ENCODE results near the gene PLEKHM3.

The PLEKHM3 gene

GRCh38 chr2:207935121-207935990 lies 90.0 kb downstream of the PLEKHM3 start:
- Histone ChIP-seq H3K9me3 (ENCODE audit: severe bottlenecking) (no peaks in the 10 kb centered on the region), H3K4me3 (ENCODE audit: low read depth, low read length) (no peak overlapping the region), H3K36me3 (0 out of 2 replicates have a peak, but pooled peaks cover 4% of the 10 kb centered on the region), H3K27ac (no peak overlapping the region), H3K27me3 (ENCODE audit: insufficient read depth, low read depth, severe bottlenecking) (no peaks in the 10 kb centered on the region)
- TF ChIP-seq CTCF (IDR thresholded peaks at IDR 0.05; ENCODE audit: low read depth, low read length): no peak
- DNase-seq: no peak

- Histone ChIP-seq H3K27ac (no peak overlapping the region), H3K4me3 (ENCODE audit: low read depth, low read length) (no peak overlapping the region), H3K36me3 (0 out of 2 replicates have a peak, but pooled peaks cover 4% of the 10 kb centered on the region), H3K9me3 (ENCODE audit: severe bottlenecking) (no peaks in the 10 kb centered on the region), H3K27me3 (ENCODE audit: insufficient read depth, low read depth, severe bottlenecking) (no peaks in the 10 kb centered on the region)
- TF ChIP-seq CTCF (IDR thresholded peaks at IDR 0.05; ENCODE audit: low read depth, low read length): no peak
- DNase-seq: no peak
Observed at GRCh38 chr2:207934720-207935119, 90.6 kb downstream of the PLEKHM3 start.

- Histone ChIP-seq H3K27me3 (ENCODE audit: insufficient read depth, low read depth, severe bottlenecking) (no peaks in the 10 kb centered on the region), H3K36me3 (0 out of 2 replicates have a peak, but pooled peaks cover 4% of the 10 kb centered on the region), H3K27ac (no peak overlapping the region), H3K9me3 (ENCODE audit: severe bottlenecking) (no peaks in the 10 kb centered on the region), H3K4me3 (ENCODE audit: low read depth, low read length) (no peak overlapping the region)
- TF ChIP-seq CTCF (IDR thresholded peaks at IDR 0.05; ENCODE audit: low read depth, low read length): no peak
- DNase-seq: no peak
Observed at GRCh38 chr2:207933396-207934065, 91.8 kb downstream of the PLEKHM3 start.

- no peak for TF ChIP-seq CTCF (IDR thresholded peaks at IDR 0.05; ENCODE audit: low read depth, low read length)
- Histone ChIP-seq H3K4me3 (ENCODE audit: low read depth, low read length) (no peak overlapping the region), H3K27ac (no peak overlapping the region), H3K36me3 (0 out of 2 replicates have a peak, but pooled peaks cover 4% of the 10 kb centered on the region), H3K9me3 (ENCODE audit: severe bottlenecking) (no peaks in the 10 kb centered on the region), H3K27me3 (ENCODE audit: insufficient read depth, low read depth, severe bottlenecking) (no peaks in the 10 kb centered on the region)
- DNase-seq: no peak
Observed at GRCh38 chr2:207932106-207932505, 93.2 kb downstream of the PLEKHM3 start.

GRCh38 chr2:207930747-207931146 lies 94.6 kb downstream of the PLEKHM3 start:
- no peak overlapping the region for H3K4me3 ChIP-seq (ENCODE audit: low read depth, low read length)
- H3K27ac ChIP-seq: no peak overlapping the region
- DNase-seq: no peak
- H3K9me3 ChIP-seq (ENCODE audit: severe bottlenecking): no peaks in the 10 kb centered on the region
- H3K27me3 ChIP-seq (ENCODE audit: insufficient read depth, low read depth, severe bottlenecking): no peaks in the 10 kb centered on the region
- 0 out of 2 replicates have a peak, but pooled peaks cover 4% of the 10 kb centered on the region for H3K36me3 ChIP-seq
- TF ChIP-seq CTCF (IDR thresholded peaks at IDR 0.05; ENCODE audit: low read depth, low read length): no peak
